Medulla oblongata (tissue), 1 donor: ENCODE data around the gene FOXO1.
A peak's percentile ranks its signal among the peaks of the same experiment; 100 is the strongest.

Source experiments
- DNase-seq: peaks from one replicate; pipeline ENCODE4 v3.0.0-alpha.2; 2015; ENCODE audit errors: extremely low spot score

The FOXO1 gene

GRCh38 chr13:40609972-40610726, 56.3 kb downstream of the FOXO1 start:
- no peak for DNase-seq

- no peak for DNase-seq
These were observed 58.1 kb downstream of the FOXO1 start for GRCh38 chr13:40608308-40608707.

DNA sequence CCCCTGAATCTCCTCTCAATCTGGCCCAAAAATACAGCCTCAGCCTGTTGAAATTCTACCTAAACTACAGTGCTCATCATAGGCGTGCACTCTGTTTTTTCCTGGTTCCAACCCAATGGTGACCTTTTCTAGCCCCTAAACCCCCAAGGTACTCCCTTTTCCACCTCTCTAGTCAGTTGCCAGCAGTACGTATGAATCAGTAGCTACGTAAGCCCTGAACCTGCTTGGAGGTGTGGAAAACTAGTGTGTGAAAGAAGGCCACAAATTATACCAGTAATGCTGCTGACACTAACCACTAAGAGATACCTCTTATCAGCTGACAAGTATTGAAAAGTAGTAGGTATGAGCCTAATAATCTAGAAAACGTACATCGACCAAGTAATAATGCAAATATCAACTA, 60.9 kb downstream of the FOXO1 start:
- no peak for DNase-seq

- DNase-seq, result no peak
These were observed 62.3 kb downstream of the FOXO1 start for GRCh38 chr13:40604135-40604534.

DNA sequence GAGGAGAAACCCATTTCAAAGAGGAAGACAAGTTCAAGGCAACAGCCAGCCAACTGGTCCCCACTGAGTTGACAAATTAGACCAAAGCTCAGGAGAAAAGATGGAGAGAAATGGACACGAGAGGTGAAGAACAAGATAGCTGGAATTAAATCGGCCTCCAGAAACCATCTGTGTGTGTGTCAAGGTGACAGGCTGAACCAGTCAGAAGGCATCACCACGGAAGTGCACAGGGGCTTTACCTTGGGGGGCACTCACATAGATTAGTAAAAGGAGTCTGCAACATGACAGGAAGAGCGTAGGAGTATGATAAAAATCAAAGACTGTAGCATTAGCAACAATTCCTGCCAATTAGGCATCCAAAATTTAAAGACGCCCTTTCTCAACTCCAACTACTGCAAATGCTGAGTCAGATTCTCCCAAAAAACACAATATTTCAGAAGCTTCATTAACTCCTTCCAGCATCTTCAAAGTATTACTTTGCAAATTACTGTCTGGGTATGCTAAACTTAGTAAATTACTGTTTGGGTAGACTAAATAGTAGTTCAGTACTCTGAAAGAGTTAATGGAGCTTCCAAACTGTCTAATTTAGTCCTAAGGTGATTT, 66.2 kb downstream of the FOXO1 start:
- DNase-seq, result no peak

- DNase-seq, result no peak
These were observed 66.7 kb downstream of the FOXO1 start for GRCh38 chr13:40599747-40600146.

GRCh38 chr13:40599124-40599523, 67.3 kb downstream of the FOXO1 start:
- no peak for DNase-seq

DNA sequence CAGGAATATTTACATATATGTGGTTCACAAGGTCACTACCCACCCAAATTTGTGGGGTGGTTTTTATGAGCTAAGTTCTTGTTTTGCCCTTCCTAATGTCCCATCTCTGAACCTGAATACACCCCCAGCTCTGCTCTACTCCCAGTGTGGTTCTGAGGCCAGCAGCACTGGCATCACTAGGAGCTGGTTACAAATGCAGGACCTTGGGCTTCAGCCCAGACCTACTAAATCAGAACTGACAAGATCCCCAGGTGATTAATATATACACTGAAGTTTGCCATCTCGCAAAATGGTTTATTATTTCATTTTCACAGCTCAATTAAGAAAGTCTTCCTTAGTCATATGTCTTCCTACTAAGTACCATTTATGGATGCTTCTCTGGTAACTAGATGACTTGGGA, 67.9 kb downstream of the FOXO1 start:
- peak; percentile 63 for DNase-seq

DNA sequence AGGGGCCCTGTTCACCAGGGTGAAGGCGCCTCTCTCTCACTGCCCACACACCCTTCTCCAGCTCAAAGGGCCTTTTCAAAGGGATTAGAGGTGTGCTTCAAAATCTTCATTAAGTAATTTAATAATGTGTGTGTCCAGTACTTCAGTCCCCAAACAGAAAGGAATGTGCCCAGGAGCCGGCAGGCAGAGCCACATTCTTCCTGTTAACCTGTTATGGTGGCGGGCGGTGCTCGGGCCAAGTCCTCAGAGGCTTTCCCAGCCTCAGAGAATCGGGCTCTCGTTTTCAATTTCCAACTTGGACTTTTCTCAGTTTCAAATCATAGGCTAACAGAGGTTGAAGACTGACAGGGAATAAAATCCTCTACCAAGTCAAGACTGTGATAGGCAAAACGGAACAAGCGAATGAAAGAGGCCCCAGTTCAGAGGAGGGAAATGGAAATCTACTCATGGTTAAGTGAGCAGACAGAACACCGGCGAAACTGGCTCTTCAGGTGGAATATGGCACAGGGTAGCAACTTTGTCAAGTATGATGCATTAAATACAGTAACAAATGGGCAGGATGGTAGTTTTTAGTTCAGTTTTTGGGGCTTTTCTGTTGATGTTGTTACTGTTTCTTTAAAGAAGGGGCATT, 68.6 kb downstream of the FOXO1 start:
- DNase-seq, result no peak

DNA sequence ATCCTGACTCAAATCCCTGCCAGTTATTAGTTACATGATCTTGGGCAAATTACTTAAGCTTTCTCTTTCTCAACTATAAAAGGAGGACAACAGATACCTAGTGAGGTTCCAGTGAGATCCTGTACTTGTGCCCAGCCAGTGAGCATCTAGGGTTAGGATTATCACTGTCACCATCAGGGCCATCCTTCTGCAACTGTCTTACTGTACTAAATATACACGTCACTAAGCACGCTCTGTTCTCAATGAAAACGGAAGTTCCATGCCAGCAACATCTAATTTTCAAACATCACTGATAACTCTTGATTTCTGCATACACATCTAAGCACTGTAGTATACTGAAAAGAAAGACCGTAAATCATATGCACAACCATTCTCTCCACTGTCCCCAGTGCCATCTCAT, 70.0 kb downstream of the FOXO1 start:
- no peak for DNase-seq

GRCh38 chr13:40595693-40596092, 70.7 kb downstream of the FOXO1 start:
- DNase-seq, result no peak

DNA sequence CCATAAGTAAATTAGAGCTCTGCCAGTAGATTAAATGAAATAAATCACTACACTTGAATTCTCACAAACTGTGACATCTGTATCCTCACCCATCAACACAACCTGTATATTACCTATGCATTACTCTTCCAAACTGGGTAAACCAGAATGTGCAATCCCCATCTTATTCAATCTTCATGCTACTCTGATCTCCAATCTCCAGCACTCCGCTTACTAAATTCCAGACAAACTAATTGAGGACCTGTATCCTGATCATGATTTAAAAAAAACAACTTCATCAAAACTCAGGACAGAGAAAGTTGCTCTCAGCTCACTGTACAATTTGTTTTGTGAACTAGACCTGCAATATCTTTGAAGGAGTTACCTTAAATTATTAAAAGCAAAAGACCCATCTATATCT, 74.4 kb downstream of the FOXO1 start:
- DNase-seq, result no peak

DNA sequence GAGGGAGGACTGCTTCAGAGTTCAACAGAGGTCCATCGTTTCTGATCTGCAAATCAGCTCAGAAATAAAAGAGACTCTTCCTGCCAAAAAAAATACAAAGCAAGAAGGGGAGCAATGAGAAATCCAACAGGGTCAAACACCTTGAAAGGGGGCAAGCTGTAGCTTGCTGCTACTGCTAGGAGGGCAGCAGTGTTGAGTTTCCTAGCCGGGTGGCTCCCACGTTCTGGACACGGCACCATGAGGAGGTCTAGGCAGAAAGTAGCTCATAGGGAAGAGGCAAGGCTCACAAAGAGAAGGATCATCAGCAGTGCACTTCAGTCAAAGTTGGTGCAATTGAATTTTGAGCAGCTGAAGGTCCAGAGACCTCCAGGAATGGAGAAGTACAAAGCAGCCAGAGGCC, 75.3 kb downstream of the FOXO1 start:
- no peak for DNase-seq

DNA sequence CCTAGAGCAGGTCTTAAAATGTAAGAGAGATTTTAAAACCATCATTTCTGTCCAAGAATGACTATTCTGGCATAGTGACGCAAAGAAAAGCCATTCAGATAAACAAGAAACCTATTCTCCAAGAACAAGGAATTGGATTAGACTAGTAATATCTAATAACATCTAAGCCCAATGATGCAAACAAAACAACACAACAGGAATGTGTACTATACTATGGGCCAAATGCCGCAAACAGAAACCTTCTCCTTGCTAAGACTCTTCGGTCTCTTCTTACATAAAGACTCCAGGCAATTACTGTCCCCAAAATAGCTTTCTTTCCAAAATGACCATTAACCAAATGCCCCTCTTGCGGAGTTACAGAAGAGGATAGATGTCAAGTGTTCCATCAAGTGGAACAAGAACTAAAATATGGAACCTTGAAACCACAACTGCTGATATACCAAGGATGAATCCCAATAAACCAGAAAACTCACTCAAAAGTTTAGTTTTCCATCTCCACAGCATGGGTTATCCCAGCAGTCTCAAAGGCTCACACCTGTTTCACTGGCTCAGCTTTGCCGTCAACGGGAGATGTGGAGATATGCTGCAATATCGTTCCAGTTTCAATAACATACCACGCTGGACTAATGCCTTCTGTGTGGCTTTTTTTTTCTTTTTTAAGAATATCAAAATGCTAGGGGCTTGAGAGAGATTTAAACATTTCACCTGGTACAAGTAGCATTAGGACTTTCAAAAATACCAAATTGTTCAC, 76.2 kb downstream of the FOXO1 start:
- DNase-seq, result no peak

DNA sequence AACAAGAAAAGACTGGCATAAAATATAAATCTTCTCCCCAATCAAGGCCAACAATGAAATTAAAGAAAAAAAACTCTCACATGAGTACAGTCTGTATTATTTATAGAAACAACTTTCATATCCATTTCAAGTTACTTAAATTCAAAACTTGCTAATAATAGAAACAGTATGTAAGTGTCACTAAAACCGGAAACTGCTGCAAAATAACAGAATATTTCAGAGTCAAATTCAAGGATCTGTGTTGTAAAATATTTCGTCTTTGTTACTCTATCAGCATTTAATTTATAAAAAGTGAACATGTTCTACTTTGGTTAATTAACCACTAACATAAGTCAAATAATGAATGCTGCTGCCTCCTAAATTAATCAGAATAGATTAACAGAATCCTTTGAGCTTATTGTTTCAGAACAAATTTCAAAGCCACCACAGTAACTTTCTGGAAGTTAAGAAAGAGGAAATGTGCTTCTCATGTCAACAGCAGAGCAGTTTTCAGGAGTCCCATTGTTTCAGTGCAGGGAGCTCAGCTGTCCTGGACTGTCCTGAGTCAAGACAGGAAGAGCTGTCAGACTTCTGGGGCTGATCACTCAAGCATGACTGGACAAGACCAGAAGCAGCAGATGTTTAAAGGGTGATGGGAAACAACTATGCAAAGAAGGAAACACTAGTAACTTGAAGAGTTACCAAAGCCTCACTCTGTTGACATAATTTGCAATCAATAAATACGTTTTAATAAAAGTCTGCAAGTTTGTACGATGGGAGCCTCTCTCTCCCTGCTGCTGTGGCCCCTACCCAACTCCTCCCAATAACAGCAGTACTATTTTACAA, 76.9 kb downstream of the FOXO1 start:
- peak; percentile 92 for DNase-seq

GRCh38 chr13:40588101-40588500, 78.3 kb downstream of the FOXO1 start:
- no peak for DNase-seq

- no peak for DNase-seq
These were observed 79.4 kb downstream of the FOXO1 start for GRCh38 chr13:40586886-40587565.

GRCh38 chr13:40585911-40586471, 80.5 kb downstream of the FOXO1 start:
- no peak for DNase-seq

GRCh38 chr13:40583738-40584137, 82.7 kb downstream of the FOXO1 start:
- no peak for DNase-seq

- no peak for DNase-seq
These were observed 83.9 kb downstream of the FOXO1 start for GRCh38 chr13:40582531-40582930.

- no peak for DNase-seq
These were observed 85.2 kb downstream of the FOXO1 start for GRCh38 chr13:40581277-40581579.
